Mesendoderm (in vitro differentiated cells): ENCODE results near the gene CCND1.
"Not testable (repeated sequence)": the region's sequence is repeated elsewhere in the genome, so short reads cannot be mapped to it uniquely, and the experiment has no call there.

Experiments
- DNase-seq: peaks from one replicate; pipeline ENCODE4 v3.0.0; 2013
- H2AK5ac ChIP-seq: 2 replicates; pipeline ENCODE4 v1.6.1; 2013; ENCODE audit warnings: low read length, inconsistent platforms
- H2BK120ac ChIP-seq: 2 replicates; pipeline ENCODE4 v1.6.1; 2013; ENCODE audit warnings: low read depth, mild to moderate bottlenecking, low read length, moderate library complexity, mixed read lengths
- H2BK15ac ChIP-seq: replicated peaks from 2 replicates; pipeline ENCODE4 v1.6.1; 2013; ENCODE audit warnings: low read depth, mild to moderate bottlenecking, moderate library complexity
- H2BK5ac ChIP-seq: 2 replicates; pipeline ENCODE4 v1.6.1; 2013; ENCODE audit warnings: low read length, inconsistent platforms
- H3K18ac ChIP-seq: 2 replicates; pipeline ENCODE4 v1.6.1; 2013; ENCODE audit warnings: mild to moderate bottlenecking, low read length, mixed read lengths
- H3K23ac ChIP-seq: one replicate; pipeline ENCODE4 v1.6.1; 2013; ENCODE audit warnings: low read length
- H3K27ac ChIP-seq: 2 replicates; pipeline ENCODE4 v1.5.1; 2013; ENCODE audit warnings: low read depth, mild to moderate bottlenecking, inconsistent platforms, low read length, moderate library complexity
- H3K27me3 ChIP-seq: 2 replicates; pipeline ENCODE4 v1.6.1; 2013; ENCODE audit warnings: low read length, control low read depth, mild to moderate bottlenecking, inconsistent platforms; ENCODE audit not compliant: insufficient read depth, poor library complexity
- H3K36me3 ChIP-seq: 2 replicates; pipeline ENCODE4 v1.6.1; 2013; ENCODE audit warnings: low read length, inconsistent platforms; ENCODE audit not compliant: control insufficient read depth, insufficient read depth
- H3K4ac ChIP-seq: one replicate; pipeline ENCODE4 v1.6.1; 2013; ENCODE audit warnings: low read depth, mild to moderate bottlenecking, low read length, moderate library complexity
- H3K4me1 ChIP-seq: 2 replicates; pipeline ENCODE4 v1.6.1; 2013; ENCODE audit warnings: low read depth, low read length, inconsistent platforms; ENCODE audit not compliant: control insufficient read depth
- H3K4me2 ChIP-seq: 2 replicates; pipeline ENCODE4 v1.6.1; 2013; ENCODE audit warnings: low read length
- H3K4me3 ChIP-seq: 2 replicates; pipeline ENCODE4 v1.5.1; 2013; ENCODE audit warnings: mild to moderate bottlenecking, low read length
- H3K56ac ChIP-seq: one replicate; pipeline ENCODE4 v1.6.1; 2013; ENCODE audit warnings: low read length
- H3K79me1 ChIP-seq: 2 replicates; pipeline ENCODE4 v1.6.1; 2013; ENCODE audit warnings: low read length, inconsistent platforms
- H3K79me2 ChIP-seq: 2 replicates; pipeline ENCODE4 v1.6.1; 2013; ENCODE audit warnings: mild to moderate bottlenecking, low read length; ENCODE audit not compliant: control insufficient read depth, insufficient read depth
- H3K9ac ChIP-seq: 2 replicates; pipeline ENCODE4 v1.6.1; 2013; ENCODE audit warnings: low read length, inconsistent platforms
- H4K5ac ChIP-seq: one replicate; pipeline ENCODE4 v1.6.1; 2013; ENCODE audit warnings: low read length
- H4K8ac ChIP-seq: one replicate; pipeline ENCODE4 v1.6.1; 2013; ENCODE audit warnings: low read depth, mild to moderate bottlenecking, control low read depth, low read length, moderate library complexity
- WGBS: extraction: QIAGEN DNeasy Blood & Tissue Kit; methylation state at CpG from one replicate; pipeline ENCODE4 v1.1.7; 2013; ENCODE audit warnings: low lambda C conversion rate, missing lambda C conversion rate; ENCODE audit not compliant: insufficient coverage; ENCODE audit errors: extremely low coverage; 5-methylcytosine and 5-hydroxymethylcytosine counted together

The CCND1 gene

DNA sequence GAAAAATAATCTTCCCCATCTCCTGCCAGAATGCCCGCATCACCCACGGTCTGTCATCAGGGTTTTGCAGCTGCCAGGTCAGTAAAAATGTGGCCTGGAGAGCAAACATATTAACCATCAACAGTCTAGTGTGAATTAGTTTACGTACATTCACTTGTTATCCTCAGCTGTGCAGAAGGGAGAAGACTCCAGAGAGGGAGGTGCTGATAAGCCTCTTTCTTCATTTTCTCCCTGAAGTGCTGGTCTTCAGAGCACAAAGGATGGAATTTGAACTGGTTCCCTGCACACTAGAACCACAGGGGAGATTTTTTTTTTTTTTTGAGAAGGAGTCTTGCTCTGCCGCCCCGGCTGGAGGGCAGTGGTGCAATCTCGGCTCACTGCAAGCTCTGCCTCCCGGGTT, 54.6 kb downstream of the CCND1 start:
- Histone ChIP-seq H3K56ac (no peak overlapping the region), H3K27ac (no peak overlapping the region), H2AK5ac (no peak overlapping the region), H3K4me3 (no peak overlapping the region), H2BK120ac (no peak overlapping the region), H3K4me2 (no peak overlapping the region), H2BK15ac (no peak overlapping the region), H4K8ac (no peak overlapping the region), H3K4ac (no peak overlapping the region), H3K18ac (no peak overlapping the region), H3K23ac (no peak overlapping the region), H3K27me3 (no peaks in the 10 kb centered on the region), H4K5ac (no peak overlapping the region), H3K79me1 (no peaks in the 10 kb centered on the region), H2BK5ac (no peak overlapping the region), H3K36me3 (no peaks in the 10 kb centered on the region), H3K9ac (no peak overlapping the region), H3K4me1 (no peaks in the 10 kb centered on the region), H3K79me2 (no peaks in the 10 kb centered on the region)
- WGBS = no CpG with 5 or more reads among the region's 7 CpGs
- no peak for DNase-seq

GRCh38 chr11:69695995-69696394, 55.0 kb downstream of the CCND1 start:
- not testable (repeated sequence) for H2BK15ac ChIP-seq, H3K56ac ChIP-seq, H3K4ac ChIP-seq, H3K27me3 ChIP-seq, H3K79me1 ChIP-seq, H3K27ac ChIP-seq, H3K79me2 ChIP-seq, H3K9ac ChIP-seq, H3K18ac ChIP-seq, DNase-seq, H2BK120ac ChIP-seq, H3K4me3 ChIP-seq, H3K4me2 ChIP-seq, H2AK5ac ChIP-seq, H3K4me1 ChIP-seq, H3K36me3 ChIP-seq, H2BK5ac ChIP-seq, H4K8ac ChIP-seq, H3K23ac ChIP-seq, H4K5ac ChIP-seq
- WGBS = no CpG with 5 or more reads among the region's 6 CpGs

- Histone ChIP-seq H2BK15ac (no peak overlapping the region), H3K4me1 (no peaks in the 10 kb centered on the region), H2BK5ac (no peak overlapping the region), H2AK5ac (no peak overlapping the region), H3K4me2 (no peak overlapping the region), H3K56ac (no peak overlapping the region), H3K9ac (no peak overlapping the region), H3K27me3 (no peaks in the 10 kb centered on the region), H3K27ac (no peak overlapping the region), H4K8ac (no peak overlapping the region), H3K36me3 (no peaks in the 10 kb centered on the region), H3K4me3 (no peak overlapping the region), H3K23ac (no peak overlapping the region), H3K79me1 (no peaks in the 10 kb centered on the region), H4K5ac (no peak overlapping the region), H3K4ac (no peak overlapping the region), H3K79me2 (no peaks in the 10 kb centered on the region), H3K18ac (no peak overlapping the region), H2BK120ac (no peak overlapping the region)
- WGBS = no CpG with 5 or more reads among the region's 15 CpGs
- DNase-seq = no peak
Measured at GRCh38 chr11:69696749-69697468, 56.0 kb downstream of the CCND1 start.

DNA sequence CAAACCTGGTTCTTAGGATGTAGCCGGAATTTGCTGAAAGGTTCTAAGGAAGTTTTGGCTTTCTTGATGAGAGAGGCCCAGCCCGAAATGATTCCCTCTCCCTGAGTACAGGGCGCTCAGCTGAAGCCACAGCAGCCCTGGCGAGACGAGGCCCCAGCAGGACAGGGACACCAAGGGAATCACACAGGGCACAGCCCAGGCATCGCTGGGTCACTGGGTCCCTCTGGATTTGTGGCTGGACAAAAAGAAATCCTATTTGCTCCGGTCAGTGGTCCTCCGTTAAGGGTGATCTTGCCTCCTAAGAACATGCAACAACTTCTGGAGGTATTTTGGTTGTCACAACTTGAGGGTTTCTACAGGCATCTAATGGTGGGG, 56.5 kb downstream of the CCND1 start:
- H4K8ac ChIP-seq = no peak overlapping the region
- no peak overlapping the region for H3K9ac ChIP-seq
- no peaks in the 10 kb centered on the region for H3K27me3 ChIP-seq
- no peak overlapping the region for H3K4me2 ChIP-seq
- H3K4me1 ChIP-seq = no peaks in the 10 kb centered on the region
- no peak overlapping the region for H2BK5ac ChIP-seq
- no peak overlapping the region for H3K18ac ChIP-seq
- WGBS = no CpG with 5 or more reads among the region's 8 CpGs
- H3K4me3 ChIP-seq = no peak overlapping the region
- H3K4ac ChIP-seq = no peak overlapping the region
- no peak overlapping the region for H3K23ac ChIP-seq
- no peak overlapping the region for H2AK5ac ChIP-seq
- H2BK120ac ChIP-seq = no peak overlapping the region
- DNase-seq = no peak
- H3K79me2 ChIP-seq = no peaks in the 10 kb centered on the region
- H4K5ac ChIP-seq = no peak overlapping the region
- H3K79me1 ChIP-seq = no peaks in the 10 kb centered on the region
- H3K56ac ChIP-seq = no peak overlapping the region
- H3K36me3 ChIP-seq = no peaks in the 10 kb centered on the region
- no peak overlapping the region for H3K27ac ChIP-seq
- no peak overlapping the region for H2BK15ac ChIP-seq

GRCh38 chr11:69697861-69698260, 56.9 kb downstream of the CCND1 start:
- H3K27ac ChIP-seq = no peak overlapping the region
- H3K4me3 ChIP-seq = no peak overlapping the region
- H2AK5ac ChIP-seq = no peak overlapping the region
- no peaks in the 10 kb centered on the region for H3K79me2 ChIP-seq
- H3K4me1 ChIP-seq = no peaks in the 10 kb centered on the region
- H3K56ac ChIP-seq = no peak overlapping the region
- no peak overlapping the region for H2BK120ac ChIP-seq
- H3K4me2 ChIP-seq = no peak overlapping the region
- H2BK5ac ChIP-seq = no peak overlapping the region
- no peaks in the 10 kb centered on the region for H3K79me1 ChIP-seq
- no peak overlapping the region for H4K5ac ChIP-seq
- no peak overlapping the region for H3K23ac ChIP-seq
- H2BK15ac ChIP-seq = no peak overlapping the region
- DNase-seq = no peak
- H3K4ac ChIP-seq = no peak overlapping the region
- no peak overlapping the region for H4K8ac ChIP-seq
- no peaks in the 10 kb centered on the region for H3K36me3 ChIP-seq
- H3K9ac ChIP-seq = no peak overlapping the region
- 100% methylated on average over 1 of the region's 10 CpGs for WGBS
- no peaks in the 10 kb centered on the region for H3K27me3 ChIP-seq
- no peak overlapping the region for H3K18ac ChIP-seq

GRCh38 chr11:69698362-69698761, 57.4 kb downstream of the CCND1 start:
- H3K27me3 ChIP-seq = no peaks in the 10 kb centered on the region
- no peak overlapping the region for H3K4me2 ChIP-seq
- H3K9ac ChIP-seq = no peak overlapping the region
- H2BK120ac ChIP-seq = no peak overlapping the region
- no peak overlapping the region for H4K8ac ChIP-seq
- H3K4me3 ChIP-seq = no peak overlapping the region
- DNase-seq = no peak
- H3K4me1 ChIP-seq = no peaks in the 10 kb centered on the region
- H3K18ac ChIP-seq = no peak overlapping the region
- H3K4ac ChIP-seq = no peak overlapping the region
- WGBS = no CpG with 5 or more reads among the region's 2 CpGs
- no peak overlapping the region for H2BK5ac ChIP-seq
- H3K79me1 ChIP-seq = no peaks in the 10 kb centered on the region
- no peak overlapping the region for H2BK15ac ChIP-seq
- no peak overlapping the region for H3K27ac ChIP-seq
- H3K36me3 ChIP-seq = no peaks in the 10 kb centered on the region
- no peak overlapping the region for H2AK5ac ChIP-seq
- H3K56ac ChIP-seq = no peak overlapping the region
- no peaks in the 10 kb centered on the region for H3K79me2 ChIP-seq
- no peak overlapping the region for H3K23ac ChIP-seq
- no peak overlapping the region for H4K5ac ChIP-seq
